Keratinocyte (primary cell): ENCODE data around the gene SUSD3. TPM values are rescaled to one million over a fixed set of nuclear protein-coding genes. Genes with fewer than 3 reads are reported as not detected.

Source experiments
- DNase-seq: peaks from one replicate; pipeline ENCODE4 v3.0.0-alpha.2; 2011; ENCODE audit warnings: low read depth, missing footprints, low spot score
- FAIRE-seq: peaks from 2 replicates; lab custom pipeline; 2011; peaks lifted over from hg19 to GRCh38; lab: Jason Lieb, UNC
- H2AFZ ChIP-seq: 2 replicates; pipeline ENCODE4 v1.6.0; 2012; ENCODE audit warnings: low read length, control low read depth, inconsistent platforms; ENCODE audit not compliant: control insufficient read depth
- H3K27ac ChIP-seq: 2 replicates; pipeline ENCODE4 v1.5.1; 2011; ENCODE audit warnings: low read length; ENCODE audit not compliant: control insufficient read depth, insufficient read depth
- H3K27me3 ChIP-seq: 3 replicates; pipeline ENCODE4 v1.6.0; 2011; ENCODE audit warnings: low read length; ENCODE audit not compliant: control insufficient read depth, insufficient read depth; ENCODE audit errors: extremely low read depth
- H3K36me3 ChIP-seq, 2 experiments: 2 replicates in 1 of 2; 3 replicates in 1 of 2; pipeline ENCODE4 v1.5.1; 2011; ENCODE audit warnings: low read length in 2 of 2, mild to moderate bottlenecking in 1 of 2; ENCODE audit not compliant: control insufficient read depth in 2 of 2, insufficient read depth in 2 of 2; ENCODE audit errors: extremely low read depth in 1 of 2
- H3K4me1 ChIP-seq: 3 replicates; pipeline ENCODE4 v1.5.1; 2011; ENCODE audit warnings: low read length; ENCODE audit not compliant: control insufficient read depth, insufficient read depth; ENCODE audit errors: extremely low read depth
- H3K4me2 ChIP-seq: 3 replicates; pipeline ENCODE4 v1.6.0; 2011; ENCODE audit warnings: low read depth, low read length; ENCODE audit not compliant: control insufficient read depth, insufficient read depth; ENCODE audit errors: extremely low read depth
- H3K4me3 ChIP-seq, 3 experiments: fragments of 200-600 bp in 1 of 3; sonication (generic) in 1 of 3; 2 replicates in 2 of 3; 3 replicates in 1 of 3; pipeline ENCODE4 v1.5.1; 2011 to 2016; ENCODE audit warnings: low read length in 3 of 3, mild to moderate bottlenecking in 3 of 3, control low read depth in 2 of 3, inconsistent platforms in 1 of 3, low read depth in 1 of 3, mixed read lengths in 1 of 3, mixed run types in 1 of 3, moderate library complexity in 1 of 3; ENCODE audit not compliant: control insufficient read depth in 2 of 3, insufficient read depth in 2 of 3; ENCODE audit errors: extremely low read depth in 1 of 3
- H3K79me2 ChIP-seq: 2 replicates; pipeline ENCODE4 v1.6.0; 2012; ENCODE audit warnings: low read length; ENCODE audit not compliant: control insufficient read depth, insufficient read depth
- H3K9ac ChIP-seq: 3 replicates; pipeline ENCODE4 v1.6.0; 2011; ENCODE audit warnings: low read length; ENCODE audit not compliant: control insufficient read depth, insufficient read depth; ENCODE audit errors: extremely low read depth
- H3K9me1 ChIP-seq: 3 replicates; pipeline ENCODE4 v1.6.0; 2011; ENCODE audit warnings: low read length; ENCODE audit not compliant: control insufficient read depth, insufficient read depth; ENCODE audit errors: extremely low read depth
- H3K9me3 ChIP-seq: 2 replicates; pipeline ENCODE4 v1.5.1; 2012; ENCODE audit warnings: low read depth, low read length; ENCODE audit not compliant: control insufficient read depth
- H4K20me1 ChIP-seq: 3 replicates; pipeline ENCODE4 v1.6.0; 2011; ENCODE audit warnings: low read length; ENCODE audit not compliant: control insufficient read depth, insufficient read depth; ENCODE audit errors: extremely low read depth
- EZH2 ChIP-seq: IDR thresholded peaks from one replicate; pipeline ENCODE4 v1.6.1; 2012; ENCODE audit warnings: inconsistent platforms, mild to moderate bottlenecking, low read length, moderate library complexity
- dilution Hi-C: fragments of 300-500 bp; cut with MboI; formaldehyde crosslinking; loops from one replicate; pipeline ENCODE4 v1.7.0; 2020; ENCODE audit warnings: low sequenced_read_pairs; ENCODE audit not compliant: extremely low pct_ligation_motif_present
- polyA plus RNA-seq, 5 experiments: library from polyadenylated mRNA; depleted of rRNA in 3 of 5; stranded (reverse) in 3 of 5; stranded (forward) in 1 of 5; unstranded in 1 of 5; fragments of >200 nt; gene quantifications; 1 replicate in 1 of 5; 2 replicates in 3 of 5; 3 replicates in 1 of 5; pipeline versions ENCODE4 v1.2.1 to v1.2.3, GENCODE V29; 2011 to 2012; ENCODE audit warnings: missing spikeins in 2 of 5, low read depth in 1 of 5, low replicate concordance in 1 of 5
- TF ChIP-seq, protein P1 (sequence below), 3 experiments: IDR thresholded peaks in 1 of 3; conservative IDR thresholded peaks in 1 of 3; optimal IDR thresholded peaks in 1 of 3; 2 replicates in 2 of 3; 3 replicates in 1 of 3; pipeline versions ENCODE3 to v1.5.1; 2011; ENCODE audit warnings: low read length in 3 of 3, mild to moderate bottlenecking in 3 of 3, moderate library complexity in 2 of 3, control low read depth in 1 of 3, inconsistent platforms in 1 of 3; ENCODE audit not compliant: insufficient read depth in 2 of 3; ENCODE audit errors: extremely low read depth in 1 of 3

Gene SUSD3
- polyA plus RNA-seq, 1 donor (not counting 4 experiments of a cell fraction or from before 2014, with no cell fraction given), result 0.20 TPM

DNA sequence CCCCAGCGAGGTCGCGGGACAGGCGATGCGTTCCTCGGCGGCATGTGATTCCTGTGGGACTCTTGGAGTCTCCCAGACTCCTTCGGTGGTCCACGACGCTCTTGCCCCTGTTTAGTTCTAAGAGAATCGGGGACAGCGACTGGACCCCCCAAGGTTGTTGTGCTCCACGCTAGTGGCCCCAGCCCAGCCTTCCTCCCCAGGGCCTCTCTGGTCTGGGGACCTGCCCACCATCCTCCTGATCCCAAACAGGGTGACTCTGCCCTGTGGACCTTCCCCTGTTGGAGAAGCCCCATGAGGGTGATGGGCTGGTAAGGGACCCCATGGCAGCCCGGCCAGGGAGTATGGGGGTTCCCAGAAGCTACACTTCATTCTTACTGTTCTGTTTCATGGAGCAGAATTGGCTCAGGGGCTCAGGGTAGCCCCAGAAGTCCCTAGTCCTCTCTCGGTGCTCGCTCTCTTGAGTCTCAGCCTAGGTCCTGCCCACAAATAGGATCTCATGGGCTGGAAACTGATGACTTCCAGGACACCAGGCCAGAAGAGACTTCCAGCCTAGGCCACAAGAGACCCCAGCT lies 38.4 kb downstream of the SUSD3 start:
- Histone ChIP-seq H3K27ac (peak overlapping the region; percentile 60), H3K27me3 (no peaks in the 10 kb centered on the region), H4K20me1 (peaks cover 7% of the 10 kb centered on the region), H3K9me3 (no peaks in the 10 kb centered on the region), H3K4me1 (peaks cover 36% of the 10 kb centered on the region), H3K4me2 (peak overlapping the region; percentile 74), H3K36me3 (no peaks in the 10 kb centered on the region), H3K4me3 (peak overlapping the region; percentile 72 to 85 (median 82)), H3K9ac (peak overlapping the region; percentile 82), H2AFZ (peak overlapping the region; percentile 73), H3K79me2 (peaks cover 33% of the 10 kb centered on the region), H3K9me1 (peaks cover 4% of the 10 kb centered on the region)
- FAIRE-seq, result no peak
- dilution Hi-C loops, result no loop called here
- no peak for DNase-seq
- no peak for TF ChIP-seq EZH2

DNA sequence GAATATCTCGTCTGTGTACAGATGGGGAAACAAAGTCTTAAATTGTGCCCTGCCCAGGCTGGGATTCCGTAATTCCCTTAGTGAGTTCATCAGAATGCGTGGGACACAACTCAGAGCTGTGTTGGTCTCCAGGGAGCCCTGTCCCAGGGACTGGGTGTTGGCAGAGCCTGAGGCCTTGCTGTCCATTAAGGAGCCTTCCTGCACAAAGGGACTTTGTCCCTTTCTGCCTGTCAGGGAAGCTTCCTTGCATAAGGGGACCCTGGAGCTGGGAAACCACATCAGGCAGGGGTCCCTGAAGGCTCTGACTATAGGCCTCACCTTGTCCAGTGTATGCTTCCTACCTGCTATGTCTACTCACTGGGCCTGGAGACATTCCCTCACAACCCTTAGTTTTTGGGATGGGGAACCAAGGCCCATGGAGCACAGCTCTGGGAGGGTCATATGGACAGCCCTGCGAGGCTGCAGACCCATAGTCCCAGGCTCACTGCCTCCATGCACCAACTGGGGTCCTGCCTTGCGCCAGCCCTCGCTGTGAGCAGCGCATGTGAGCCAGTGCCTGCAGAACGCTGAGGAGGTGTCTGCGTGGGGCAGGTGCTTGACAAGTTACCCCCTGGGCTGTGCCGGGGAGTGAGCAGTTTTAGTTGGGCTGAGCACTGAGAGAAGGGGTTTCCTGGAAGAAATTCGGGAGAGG lies 39.2 kb downstream of the SUSD3 start:
- dilution Hi-C loops, result no loop called here
- peak overlapping the region; percentile 82 for H3K9ac ChIP-seq
- H3K27me3 ChIP-seq, result no peaks in the 10 kb centered on the region
- H2AFZ ChIP-seq, result no peak overlapping the region
- no peaks in the 10 kb centered on the region for H3K36me3 ChIP-seq
- no peaks in the 10 kb centered on the region for H3K9me3 ChIP-seq
- peaks cover 36% of the 10 kb centered on the region for H3K4me1 ChIP-seq
- peaks cover 33% of the 10 kb centered on the region for H3K79me2 ChIP-seq
- DNase-seq, result no peak
- peaks cover 7% of the 10 kb centered on the region for H4K20me1 ChIP-seq
- no peak for FAIRE-seq
- TF ChIP-seq, protein P1, sequence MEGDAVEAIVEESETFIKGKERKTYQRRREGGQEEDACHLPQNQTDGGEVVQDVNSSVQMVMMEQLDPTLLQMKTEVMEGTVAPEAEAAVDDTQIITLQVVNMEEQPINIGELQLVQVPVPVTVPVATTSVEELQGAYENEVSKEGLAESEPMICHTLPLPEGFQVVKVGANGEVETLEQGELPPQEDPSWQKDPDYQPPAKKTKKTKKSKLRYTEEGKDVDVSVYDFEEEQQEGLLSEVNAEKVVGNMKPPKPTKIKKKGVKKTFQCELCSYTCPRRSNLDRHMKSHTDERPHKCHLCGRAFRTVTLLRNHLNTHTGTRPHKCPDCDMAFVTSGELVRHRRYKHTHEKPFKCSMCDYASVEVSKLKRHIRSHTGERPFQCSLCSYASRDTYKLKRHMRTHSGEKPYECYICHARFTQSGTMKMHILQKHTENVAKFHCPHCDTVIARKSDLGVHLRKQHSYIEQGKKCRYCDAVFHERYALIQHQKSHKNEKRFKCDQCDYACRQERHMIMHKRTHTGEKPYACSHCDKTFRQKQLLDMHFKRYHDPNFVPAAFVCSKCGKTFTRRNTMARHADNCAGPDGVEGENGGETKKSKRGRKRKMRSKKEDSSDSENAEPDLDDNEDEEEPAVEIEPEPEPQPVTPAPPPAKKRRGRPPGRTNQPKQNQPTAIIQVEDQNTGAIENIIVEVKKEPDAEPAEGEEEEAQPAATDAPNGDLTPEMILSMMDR (optimal IDR thresholded peaks at IDR 0.05 in 1 of 3, IDR thresholded peaks at IDR 0.05 in 1 of 3, conservative IDR thresholded peaks at IDR 0.05 in 1 of 3; ENCODE audit: extremely low read depth in 1 of 3, insufficient read depth in 2 of 3, low read length in 3 of 3), result no peak
- no peak for TF ChIP-seq EZH2
- peaks cover 4% of the 10 kb centered on the region for H3K9me1 ChIP-seq
- peak overlapping the region; percentile 74 for H3K4me2 ChIP-seq
- no peak overlapping the region for H3K27ac ChIP-seq
- peak overlapping the region in 2 of 3 experiments; percentile 72 to 85 for H3K4me3 ChIP-seq
